NCI-H2029 treated with DMSO at 0.1 percent for 48 hours (cell line): ENCODE measurements around the gene MCF2L.

Experiments used
- DNase-seq: peaks from one replicate; lab custom pipeline; 2025; lab: John Stamatoyannopoulos, UW

The MCF2L gene

DNA sequence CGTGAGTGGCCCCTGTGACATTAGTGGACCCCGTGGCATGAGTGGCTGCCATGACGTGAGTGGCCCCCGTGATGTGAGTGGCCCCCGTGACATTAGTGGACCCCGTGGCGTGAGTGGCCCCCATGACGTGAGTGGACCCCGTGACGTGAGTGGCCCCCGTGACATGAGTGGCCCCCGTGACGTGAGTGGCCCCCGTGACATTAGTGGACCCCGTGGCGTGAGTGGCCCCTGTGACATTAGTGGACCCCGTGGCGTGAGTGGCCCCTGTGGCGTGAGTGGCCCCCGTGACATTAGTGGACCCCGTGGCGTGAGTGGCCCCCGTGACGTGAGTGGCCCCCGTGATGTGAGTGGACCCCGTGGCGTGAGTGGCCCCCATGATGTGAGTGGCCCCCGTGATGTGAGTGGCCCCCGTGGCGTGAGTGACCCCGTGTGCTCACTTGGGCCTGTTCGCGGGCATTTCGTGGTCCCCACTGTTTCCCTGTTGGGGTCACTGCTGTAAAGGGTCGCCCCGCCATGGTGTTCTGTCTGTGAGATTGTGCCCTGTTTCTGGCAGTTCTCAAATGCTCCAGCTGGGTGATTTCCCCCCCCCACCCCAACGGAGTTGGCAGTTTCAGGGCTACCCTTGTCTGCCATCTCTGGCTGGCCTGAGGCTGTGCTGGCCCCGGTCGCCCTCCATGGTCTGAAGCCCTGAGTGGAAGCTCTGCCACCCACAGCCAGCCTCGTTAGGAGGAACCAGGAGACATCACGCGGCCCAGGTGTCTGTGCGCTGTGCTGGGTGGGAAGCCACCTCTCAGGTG is 64.2 kb downstream of the MCF2L start:
- no peak for DNase-seq

DNA sequence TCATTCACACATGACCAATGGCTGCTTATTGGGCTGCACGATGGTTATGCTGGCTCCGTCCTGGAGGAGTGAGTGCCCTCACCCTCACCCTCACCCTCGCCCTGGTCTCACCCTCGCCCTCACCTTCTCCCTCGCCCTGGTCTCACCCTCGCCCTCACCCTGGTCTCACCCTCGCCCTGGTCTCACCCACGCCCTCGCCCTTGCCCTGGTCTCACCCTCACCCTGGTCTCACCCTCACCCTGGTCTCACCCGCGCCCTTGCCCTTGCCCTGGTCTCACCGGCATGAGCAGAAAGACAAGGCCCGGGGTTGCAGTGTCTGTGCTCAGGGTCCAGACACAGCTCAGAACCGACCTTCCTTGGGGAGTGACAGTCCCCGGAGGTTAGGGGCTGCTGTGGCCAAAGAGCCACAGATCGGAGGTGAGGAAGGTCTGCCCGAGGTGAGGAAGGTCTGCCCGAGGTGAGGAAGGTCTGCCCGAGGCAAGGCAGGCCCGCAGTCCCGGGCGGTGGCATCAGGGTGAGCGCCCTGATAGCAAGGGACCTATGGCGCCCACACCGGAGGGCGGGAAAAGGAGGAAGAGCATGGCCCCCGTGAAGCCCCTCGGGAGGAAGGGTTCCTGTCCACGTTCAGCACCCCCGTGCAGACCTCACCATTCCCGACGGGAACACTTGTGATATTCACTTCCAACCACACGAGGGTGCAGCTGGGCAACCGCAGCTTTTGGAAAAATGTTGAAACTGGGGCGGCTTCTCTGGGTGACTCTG is 65.6 kb downstream of the MCF2L start:
- no peak for DNase-seq

DNA sequence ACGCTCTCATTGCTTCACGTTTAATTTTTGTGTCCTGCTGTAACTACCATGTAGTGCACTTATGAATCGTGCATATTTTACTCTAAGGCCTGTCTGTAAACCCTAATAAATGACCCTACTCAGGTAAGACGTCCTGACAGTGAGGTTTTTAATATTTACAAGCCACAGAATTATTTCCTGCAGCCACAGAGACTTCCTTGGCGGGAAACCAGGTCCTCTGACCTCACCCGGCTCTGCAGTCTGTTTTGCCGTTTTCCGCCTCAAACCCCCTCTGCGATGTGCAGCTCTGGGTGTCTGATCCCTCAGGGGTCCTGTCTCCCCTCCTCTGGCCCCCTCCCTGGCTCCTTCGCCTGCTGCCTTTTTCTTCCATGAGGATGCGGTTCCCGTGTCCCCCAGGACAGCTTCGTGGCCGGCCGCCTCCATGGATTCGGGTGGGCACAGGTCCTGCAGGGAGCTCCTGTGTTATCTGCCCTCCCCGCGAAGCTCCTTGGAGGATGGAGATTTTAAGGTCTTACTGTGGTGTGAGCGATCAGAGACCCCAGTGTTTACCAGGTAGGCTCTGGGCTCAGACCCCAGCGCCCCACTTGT is 66.3 kb downstream of the MCF2L start:
- DNase-seq: no peak

DNA sequence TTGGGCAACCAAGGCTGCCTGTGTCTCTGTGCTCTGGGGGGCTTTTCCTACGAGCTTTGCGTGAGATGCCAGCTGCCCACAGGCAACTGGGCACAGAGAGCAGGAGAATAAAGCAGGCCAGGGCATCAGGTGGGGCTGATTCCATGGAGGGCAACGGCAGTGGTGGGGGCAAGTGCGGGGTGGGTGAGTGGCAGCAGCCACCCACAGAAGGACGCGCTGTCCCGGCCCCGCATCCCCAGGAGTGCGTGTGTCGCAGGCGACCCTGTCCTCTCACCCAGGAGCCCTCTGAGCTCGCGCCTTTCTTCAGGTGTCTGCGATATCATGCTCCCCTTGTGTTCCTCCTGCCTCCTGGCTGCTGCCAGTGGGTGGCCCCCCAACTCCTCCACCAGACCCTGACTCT is 67.4 kb downstream of the MCF2L start:
- no peak for DNase-seq

DNA sequence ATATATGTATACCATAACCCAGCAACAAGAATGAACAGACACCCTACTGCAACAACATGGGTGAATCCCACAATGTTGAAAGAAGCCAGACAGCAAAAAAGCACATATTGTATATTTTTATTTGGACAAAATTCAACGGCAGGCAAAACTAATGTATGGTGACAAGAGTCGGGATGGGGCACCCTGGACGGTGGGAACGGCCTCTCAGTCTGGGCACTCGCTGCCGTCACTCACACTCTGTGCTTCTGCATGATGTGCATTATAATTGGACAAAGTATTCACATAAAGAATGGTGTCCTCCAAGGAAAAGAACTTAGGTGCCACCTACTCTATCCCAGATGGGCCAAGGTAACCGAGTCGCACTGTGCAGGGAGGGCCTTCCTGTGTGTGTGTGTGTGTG is 71.0 kb downstream of the MCF2L start:
- no peak for DNase-seq

DNA sequence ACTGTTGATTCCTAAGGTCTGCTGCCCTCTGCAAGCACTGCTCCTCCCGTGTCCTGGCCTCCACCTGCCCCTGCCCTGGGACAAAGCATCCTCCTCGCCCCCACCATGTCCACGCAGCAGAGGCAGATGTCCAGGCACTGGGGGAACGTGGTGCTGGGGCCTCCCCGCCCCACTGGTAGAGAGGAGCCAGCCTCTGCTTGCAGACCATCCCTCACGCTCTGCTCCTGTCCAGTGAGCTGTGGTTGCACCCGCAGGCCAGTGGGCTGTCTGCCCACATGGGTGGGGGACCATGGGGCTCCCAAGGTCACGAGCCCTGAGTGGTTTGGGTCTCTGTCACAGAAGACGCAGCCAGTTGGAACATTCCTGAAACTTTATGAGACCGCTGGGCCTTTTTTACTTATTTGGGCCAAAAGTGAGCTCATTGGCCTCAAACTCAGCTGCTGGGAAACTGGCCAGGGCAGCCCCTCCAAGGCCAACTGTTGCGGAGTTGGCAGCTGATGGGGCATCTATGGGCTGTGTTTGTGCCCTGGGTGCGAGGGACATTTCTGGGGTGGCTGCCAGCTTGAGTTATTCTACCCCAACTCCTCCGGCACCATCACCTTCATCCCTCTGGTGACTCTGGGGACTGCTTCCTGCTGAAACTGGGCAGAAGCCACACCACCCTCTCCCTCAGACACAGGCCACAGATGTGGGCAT is 71.7 kb downstream of the MCF2L start:
- no peak for DNase-seq

DNA sequence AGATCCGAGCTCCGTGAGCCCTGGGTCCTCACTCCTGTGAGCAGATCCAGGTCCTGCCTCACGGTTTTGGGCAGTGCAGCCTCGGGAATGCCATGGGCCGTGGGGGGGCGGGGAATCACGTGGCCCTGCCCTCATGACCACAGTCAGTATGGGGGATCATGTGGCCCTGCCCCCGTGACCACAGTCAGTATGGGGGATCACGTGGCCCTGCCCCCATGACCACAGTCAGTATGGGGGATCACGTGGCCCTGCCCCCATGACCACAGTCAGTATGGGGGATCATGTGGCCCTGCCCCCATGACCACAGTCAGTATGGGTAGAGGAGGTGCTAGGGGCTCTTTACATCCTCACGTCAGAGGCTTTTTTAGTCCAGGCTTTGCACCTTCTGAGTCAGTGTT is 72.3 kb downstream of the MCF2L start:
- no peak for DNase-seq

DNA sequence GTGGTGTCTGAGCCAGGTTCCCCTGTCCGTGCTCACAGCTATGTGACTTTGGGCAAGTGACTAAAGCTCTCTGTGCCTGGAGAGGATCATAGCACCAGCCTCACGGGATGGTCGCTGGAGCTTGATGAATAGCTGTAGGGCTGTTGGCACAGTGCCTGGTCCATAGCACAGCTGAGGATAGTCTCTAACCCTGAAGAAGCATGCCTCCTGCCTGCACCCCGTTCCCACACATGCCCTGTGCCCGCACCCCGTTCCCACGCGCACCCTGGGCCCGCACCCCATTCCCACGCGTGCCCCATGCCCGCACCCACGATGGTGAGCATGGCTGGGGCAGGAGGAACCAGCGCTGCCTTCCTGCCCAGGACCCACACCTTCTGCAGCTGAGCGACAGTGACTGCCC is 72.9 kb downstream of the MCF2L start:
- DNase-seq: no peak

DNA sequence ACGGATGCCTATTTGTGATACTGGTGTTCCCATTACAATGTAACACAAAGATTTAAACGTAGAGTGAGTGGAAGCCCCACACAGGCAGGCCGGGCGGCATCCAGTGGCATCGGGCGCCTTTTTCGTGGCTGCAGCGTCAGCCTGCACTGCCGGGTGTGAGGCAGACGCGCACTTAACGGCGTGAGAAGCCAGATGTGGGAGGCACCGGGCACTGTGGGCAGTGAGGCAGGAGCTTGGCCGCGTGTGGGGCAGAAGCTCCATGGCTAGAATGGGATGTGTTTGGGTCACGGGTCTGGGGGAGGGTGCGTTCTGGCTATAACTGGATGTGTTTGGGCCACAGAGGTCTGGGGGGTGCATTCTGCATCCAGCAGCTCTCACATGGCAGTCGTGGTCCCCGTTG is 73.4 kb downstream of the MCF2L start:
- DNase-seq: no peak

DNA sequence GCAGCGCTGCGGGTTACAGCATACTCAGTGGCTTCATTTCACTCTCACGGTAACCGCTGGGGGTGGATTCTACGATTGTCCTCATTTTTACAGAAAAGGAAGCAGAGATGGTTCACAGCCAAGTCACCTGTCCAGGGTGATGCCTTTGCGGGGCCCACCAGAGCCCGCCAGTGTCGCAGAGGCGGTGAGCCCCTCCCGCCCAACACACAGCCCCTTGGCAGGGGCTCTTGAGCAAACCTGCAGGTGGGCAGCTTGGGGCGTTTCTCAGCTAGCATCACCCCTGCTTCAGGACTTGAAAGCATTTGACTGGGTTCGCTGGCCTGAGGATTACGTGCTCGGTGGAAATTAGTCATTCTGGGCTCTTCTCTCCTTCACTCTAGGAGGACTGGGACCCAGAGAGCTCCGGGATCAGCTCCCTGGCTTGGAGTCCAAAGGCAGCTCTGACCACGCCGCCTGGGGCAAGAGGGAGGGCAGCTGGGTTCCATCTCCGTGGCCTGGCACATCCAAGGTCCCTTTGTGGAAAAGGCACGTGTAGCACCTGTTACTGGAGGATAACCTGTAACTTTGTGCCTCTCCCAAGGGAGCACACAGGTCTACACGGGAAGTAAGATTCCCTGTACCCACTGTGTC is 74.1 kb downstream of the MCF2L start:
- DNase-seq: no peak

DNA sequence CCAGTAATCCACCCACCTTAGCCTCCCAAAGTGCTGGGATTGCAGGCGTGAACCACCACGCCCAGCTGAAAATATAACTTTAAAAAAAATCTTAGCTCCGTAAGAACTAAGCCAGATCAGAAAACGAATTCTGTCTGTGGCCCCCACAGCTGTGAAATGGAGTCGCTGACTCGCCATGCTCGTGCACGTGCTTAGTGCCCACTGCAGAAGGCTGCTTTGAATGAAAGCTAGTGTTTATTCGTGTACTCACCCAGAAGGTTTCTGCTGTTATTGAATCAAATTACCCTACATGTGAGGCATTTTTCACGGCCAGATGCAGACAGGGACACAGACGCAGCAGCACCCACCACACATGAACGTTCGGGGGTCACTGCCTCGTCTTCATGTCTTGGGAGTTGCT is 74.9 kb downstream of the MCF2L start:
- no peak for DNase-seq

DNA sequence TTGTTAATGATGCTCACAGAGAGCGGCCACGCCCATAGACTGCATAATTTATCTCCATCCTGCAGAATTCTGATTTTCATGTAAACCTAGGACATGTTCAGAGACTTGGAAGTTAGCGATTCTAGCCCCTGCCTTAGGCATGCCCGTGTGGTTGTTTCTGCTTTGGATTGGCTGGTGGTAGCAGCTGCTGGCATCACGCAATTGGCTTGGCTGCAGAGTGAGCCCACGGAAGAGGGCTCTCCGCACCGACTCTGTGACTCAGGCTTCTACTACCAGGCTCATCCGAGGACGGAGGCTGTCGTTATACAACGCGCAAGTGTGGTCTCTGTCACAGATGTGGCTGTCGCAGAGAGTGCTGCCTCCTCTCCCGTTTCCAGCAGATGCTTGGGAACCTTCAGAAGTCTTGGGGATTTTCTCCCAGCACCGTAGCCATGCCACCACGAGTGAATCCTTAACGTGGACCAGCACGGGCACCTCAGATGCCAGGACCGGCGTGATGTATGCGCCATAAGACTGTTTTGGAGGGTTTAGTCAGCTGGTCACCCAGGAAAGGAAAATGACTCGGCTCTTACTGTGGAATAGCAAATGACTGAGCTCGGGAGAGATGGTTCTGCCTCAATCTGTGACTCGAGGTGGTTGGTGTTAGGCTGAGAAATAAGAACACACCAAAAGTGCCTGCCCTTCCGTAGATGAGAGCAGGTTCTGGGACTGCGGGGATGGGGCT is 75.5 kb downstream of the MCF2L start:
- no peak for DNase-seq

DNA sequence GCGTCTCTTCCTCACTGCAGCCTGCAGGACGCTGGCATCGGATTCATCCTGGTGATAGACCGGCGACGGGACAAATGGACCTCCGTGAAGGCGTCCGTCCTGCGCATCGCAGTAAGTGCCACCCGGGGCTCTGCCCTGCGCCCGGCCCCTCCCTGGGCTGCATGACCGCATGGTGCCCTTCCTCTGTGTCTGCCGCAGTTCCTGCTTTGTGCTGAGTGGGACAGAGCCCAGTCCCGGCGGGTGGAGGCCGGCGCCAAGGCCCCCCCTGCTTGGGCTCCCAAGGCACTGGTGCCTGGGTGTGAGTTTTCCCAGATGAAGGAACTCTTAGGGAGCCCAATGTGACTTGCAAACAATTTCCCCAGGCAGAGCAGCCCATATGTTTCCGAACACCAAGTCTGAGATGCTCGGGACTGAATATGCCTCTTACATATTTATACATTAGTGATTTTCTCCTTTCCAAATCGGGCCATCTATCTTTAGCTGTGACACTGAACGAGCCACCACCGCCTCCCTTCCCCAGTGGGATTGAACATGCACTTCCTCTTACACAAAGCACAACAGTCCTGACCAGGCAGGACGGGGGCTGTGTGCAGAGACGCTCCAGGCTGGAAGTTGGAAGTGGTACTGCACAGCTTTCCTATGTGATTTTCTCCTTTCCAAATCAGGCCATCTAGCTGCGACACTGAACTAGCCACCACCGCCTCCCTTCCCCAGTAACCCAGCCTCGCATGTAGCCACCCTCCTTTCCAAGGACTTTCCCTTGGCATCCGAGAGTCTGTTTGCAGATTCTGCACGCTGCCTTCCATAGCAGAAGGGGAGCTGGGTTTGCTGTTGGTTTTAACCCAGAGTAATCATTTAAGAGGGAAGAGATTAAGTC is 76.5 kb downstream of the MCF2L start:
- DNase-seq: no peak

DNA sequence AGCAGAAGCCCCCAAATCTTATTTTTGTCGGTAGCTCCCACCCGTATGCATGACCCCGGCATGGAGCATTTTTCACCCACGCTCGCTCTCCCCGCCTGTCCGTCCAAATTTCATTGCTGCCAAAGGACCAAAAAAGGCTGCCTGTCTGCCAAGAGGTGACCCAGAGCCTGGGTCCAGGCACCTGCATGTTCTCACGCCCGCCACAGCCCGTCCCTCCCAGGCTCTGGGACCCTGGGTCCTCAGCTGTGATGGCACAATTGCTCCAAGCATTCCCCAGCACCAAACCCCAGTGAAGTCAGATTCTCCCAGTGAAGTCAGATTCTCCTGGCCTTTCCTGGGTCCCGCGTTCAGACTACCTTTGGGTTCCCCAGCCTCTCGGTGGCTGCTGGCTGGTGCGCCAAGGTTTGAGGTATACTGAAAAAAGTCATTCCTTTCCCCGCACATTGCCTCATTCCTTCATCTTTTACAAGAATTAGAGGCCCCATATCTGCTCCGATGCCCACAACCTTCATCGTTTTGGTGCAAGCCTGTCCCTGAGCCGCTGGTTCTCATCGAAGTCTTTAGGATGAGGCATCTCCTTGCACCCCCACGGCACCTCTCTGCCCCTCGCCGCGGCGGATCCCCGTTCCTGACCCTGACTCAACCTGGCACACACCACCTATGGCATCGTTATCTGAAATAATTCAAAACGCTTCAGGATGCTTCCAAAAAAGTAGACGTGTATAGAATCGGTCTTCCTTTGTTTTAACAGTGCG is 77.3 kb downstream of the MCF2L start:
- no peak for DNase-seq

DNA sequence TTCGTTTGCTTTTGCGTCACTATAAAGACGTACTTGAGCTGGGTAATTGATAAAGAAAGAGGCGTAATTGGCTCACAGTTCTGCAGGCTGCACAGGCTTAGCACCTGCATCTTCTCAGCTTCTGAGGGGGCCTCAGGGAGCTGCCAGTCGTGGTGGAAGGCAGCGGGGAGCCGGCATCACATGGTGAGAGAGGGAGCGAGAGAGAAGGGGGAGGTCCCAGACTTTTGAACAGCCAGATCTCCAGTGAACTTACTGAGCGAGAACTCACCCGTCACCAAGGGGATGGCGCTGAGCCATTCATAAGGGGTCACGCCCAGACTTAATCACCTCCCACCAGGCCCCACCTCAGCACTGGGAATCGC is 77.8 kb downstream of the MCF2L start:
- DNase-seq: no peak

DNA sequence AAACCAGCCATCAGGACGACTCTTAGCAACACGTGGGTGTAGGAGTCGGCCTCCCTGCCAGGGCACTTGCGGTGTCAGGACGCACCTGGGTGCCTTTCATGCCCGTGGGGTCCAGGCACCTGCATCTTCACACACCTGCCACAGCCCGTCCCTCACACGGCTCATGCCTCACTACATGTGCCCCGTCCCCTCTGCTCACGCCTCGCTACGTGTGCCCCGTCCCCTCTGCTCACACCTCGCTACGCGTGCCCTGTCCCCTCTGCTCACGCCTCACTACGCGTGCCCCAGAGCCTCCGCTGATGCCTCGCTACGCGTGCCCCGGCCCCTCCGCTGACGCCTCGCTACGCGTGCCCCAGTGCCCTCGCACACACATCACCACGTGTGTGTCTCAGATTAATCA is 78.6 kb downstream of the MCF2L start:
- no peak for DNase-seq

DNA sequence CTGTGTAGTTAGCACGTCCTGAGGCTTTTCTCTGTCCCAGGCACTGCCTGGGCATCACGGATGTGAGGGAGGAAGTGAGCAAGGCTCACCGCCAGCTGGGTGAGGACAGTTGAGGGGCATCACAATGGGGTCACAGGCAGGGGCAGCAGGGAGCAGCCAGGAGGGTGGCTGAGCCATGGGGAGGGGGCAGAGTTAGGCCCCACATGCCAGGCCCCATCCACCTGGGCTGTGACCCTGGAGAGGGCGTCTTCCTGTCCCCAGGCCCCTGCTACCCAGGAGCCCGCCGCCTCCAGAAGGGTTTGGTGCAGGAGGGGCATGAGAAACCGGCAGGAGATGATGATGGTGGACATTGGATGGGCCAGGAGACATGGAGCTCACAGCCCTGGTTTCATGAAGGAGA is 79.8 kb downstream of the MCF2L start:
- no peak for DNase-seq

DNA sequence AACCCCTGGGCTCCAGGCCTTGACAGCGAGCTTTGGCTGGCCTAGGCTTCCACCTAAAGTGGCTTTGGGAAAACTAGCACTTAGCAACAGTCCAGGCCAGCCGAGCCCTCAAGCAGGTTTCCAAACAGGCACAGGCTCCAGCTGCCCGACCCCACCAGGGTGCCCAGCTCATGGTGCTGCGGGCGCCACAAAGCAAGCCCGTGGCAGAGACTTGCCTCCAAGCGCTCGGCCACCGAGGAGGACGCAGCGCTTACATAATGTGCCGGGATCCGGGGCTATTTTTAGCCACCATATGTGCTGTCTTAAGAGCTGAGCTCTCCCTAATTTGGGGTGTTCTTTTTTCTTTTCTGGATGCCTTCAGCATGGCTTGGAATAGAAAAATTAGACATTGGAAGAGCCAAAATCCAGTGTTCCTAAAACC is 80.5 kb downstream of the MCF2L start:
- DNase-seq: no peak

DNA sequence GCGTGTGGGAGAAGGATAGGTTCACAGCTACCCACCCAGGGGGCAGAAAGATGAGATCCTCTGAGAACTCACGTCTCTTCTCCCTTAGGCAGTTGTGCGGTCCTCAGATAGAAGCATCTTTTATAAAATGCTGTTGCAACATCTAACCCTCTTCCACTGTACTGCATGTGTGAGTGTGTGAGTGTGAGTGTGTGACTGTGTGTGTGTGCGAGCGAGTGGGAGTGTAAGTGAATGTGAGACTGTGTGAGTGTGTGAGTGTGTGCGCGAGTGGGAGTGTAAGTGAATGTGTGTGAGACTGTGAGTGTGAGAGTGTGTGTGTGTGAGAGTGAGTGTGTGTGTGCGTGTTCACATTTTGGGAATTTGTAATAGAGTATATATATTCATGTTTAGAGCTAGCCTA is 81.0 kb downstream of the MCF2L start:
- DNase-seq: no peak
